Mononuclear cell (primary cell): ENCODE results near the gene CSK. TPM values are rescaled to one million over a fixed set of nuclear protein-coding genes. Genes with fewer than 3 reads are reported as not detected.
A peak's percentile ranks its signal among the peaks of the same experiment; 100 is the strongest.

Source experiments
- H3K27me3 ChIP-seq: 2 replicates; pipeline ENCODE4 v1.6.0; 2011; ENCODE audit warnings: low read length, control low read depth; ENCODE audit not compliant: insufficient read depth
- H3K4me1 ChIP-seq: 2 replicates; pipeline ENCODE4 v1.5.1; 2011; ENCODE audit warnings: mild to moderate bottlenecking, low read length, control low read depth; ENCODE audit not compliant: insufficient read depth
- H3K4me3 ChIP-seq: 2 replicates; pipeline ENCODE4 v1.5.1; 2011; ENCODE audit warnings: mild to moderate bottlenecking, low read length, moderate library complexity
- H3K9me3 ChIP-seq: 2 replicates; pipeline ENCODE4 v1.5.1; 2011; ENCODE audit warnings: low read depth, mild to moderate bottlenecking, control low read depth, low read length
- total RNA-seq: library from RNA; depleted of rRNA; stranded (reverse); fragments of >200 nt; gene quantifications from one replicate; pipeline ENCODE4 v1.2.3, GENCODE V29; 2012

CSK gene
- total RNA-seq, 1 donor, result 84.8 TPM

- Histone ChIP-seq H3K27me3 (no peaks in the 10 kb centered on the region), H3K9me3 (no peaks in the 10 kb centered on the region), H3K4me1 (peaks cover 47% of the 10 kb centered on the region), H3K4me3 (peak overlapping the region; percentile 77)
Observed at GRCh38 chr15:74843445-74843828, 61.6 kb downstream of the CSK start.

GRCh38 chr15:74843891-74844299, 62.0 kb downstream of the CSK start:
- H3K4me1 ChIP-seq, result peaks cover 47% of the 10 kb centered on the region
- H3K9me3 ChIP-seq, result no peaks in the 10 kb centered on the region
- no peaks in the 10 kb centered on the region for H3K27me3 ChIP-seq
- H3K4me3 ChIP-seq, result no peak overlapping the region

- no peaks in the 10 kb centered on the region for H3K9me3 ChIP-seq
- H3K4me3 ChIP-seq, result no peak overlapping the region
- H3K4me1 ChIP-seq, result peaks cover 47% of the 10 kb centered on the region
- H3K27me3 ChIP-seq, result no peaks in the 10 kb centered on the region
Observed at GRCh38 chr15:74844319-74845207, 62.7 kb downstream of the CSK start.

GRCh38 chr15:74845208-74845568, 63.3 kb downstream of the CSK start:
- H3K9me3 ChIP-seq, result no peaks in the 10 kb centered on the region
- H3K4me1 ChIP-seq, result peaks cover 47% of the 10 kb centered on the region
- H3K4me3 ChIP-seq, result no peak overlapping the region
- no peaks in the 10 kb centered on the region for H3K27me3 ChIP-seq

GRCh38 chr15:74845581-74845980, 63.7 kb downstream of the CSK start:
- H3K4me3 ChIP-seq, result no peak overlapping the region

GRCh38 chr15:74847432-74847831, 65.6 kb downstream of the CSK start:
- H3K9me3 ChIP-seq, result no peaks in the 10 kb centered on the region
- H3K27me3 ChIP-seq, result no peaks in the 10 kb centered on the region
- H3K4me3 ChIP-seq, result no peak overlapping the region
- H3K4me1 ChIP-seq, result peaks cover 36% of the 10 kb centered on the region

More at GRCh38 chr15:74845581-74845980, 63.7 kb downstream of the CSK start:
- Histone ChIP-seq H3K4me1 (peaks cover 47% of the 10 kb centered on the region), H3K27me3 (no peaks in the 10 kb centered on the region), H3K9me3 (no peaks in the 10 kb centered on the region)

- H3K9me3 ChIP-seq, result no peaks in the 10 kb centered on the region
- H3K27me3 ChIP-seq, result no peaks in the 10 kb centered on the region
- no peak overlapping the region for H3K4me3 ChIP-seq
- H3K4me1 ChIP-seq, result peaks cover 9% of the 10 kb centered on the region
Observed at GRCh38 chr15:74850393-74850792, 68.5 kb downstream of the CSK start.

GRCh38 chr15:74851960-74852359, 70.1 kb downstream of the CSK start:
- no peak overlapping the region for H3K4me3 ChIP-seq
- H3K4me1 ChIP-seq, result peaks cover 6% of the 10 kb centered on the region
- H3K27me3 ChIP-seq, result no peaks in the 10 kb centered on the region
- H3K9me3 ChIP-seq, result no peaks in the 10 kb centered on the region

Other genes with a start within 250 kb of the CSK start
- gene ARID3B, start 240.9 kb upstream of the CSK start, total RNA-seq, result 36.4 TPM
- 158 TPM for gene CLK3, start 166.2 kb upstream of the CSK start, total RNA-seq
- 3.7 TPM for gene EDC3, start 86.1 kb upstream of the CSK start, total RNA-seq
- gene CYP1A1, start 56.6 kb upstream of the CSK start, total RNA-seq, result not detected
- gene CYP1A2, start 33.2 kb upstream of the CSK start, total RNA-seq, result not detected
- gene LMAN1L, start 30.8 kb downstream of the CSK start, total RNA-seq, result 0.21 TPM
- gene CPLX3, start 44.5 kb downstream of the CSK start, total RNA-seq, result not detected
- gene ULK3, start 61.1 kb downstream of the CSK start, total RNA-seq, result 25.6 TPM
- 31.3 TPM for gene SCAMP2, start 91.3 kb downstream of the CSK start, total RNA-seq
- 26.0 TPM for gene MPI, start 108.0 kb downstream of the CSK start, total RNA-seq
- gene FAM219B, start 124.8 kb downstream of the CSK start, total RNA-seq, result 11.4 TPM
- gene COX5A, start 156.0 kb downstream of the CSK start, total RNA-seq, result 39.1 TPM
- 0.31 TPM for gene RPP25, start 174.7 kb downstream of the CSK start, total RNA-seq
- gene SCAMP5, start 213.5 kb downstream of the CSK start, total RNA-seq, result 2.2 TPM
- gene PPCDC, start 241.5 kb downstream of the CSK start, total RNA-seq, result 17.4 TPM